ENCODE measurements around the gene ZNF407.

Gene ZNF407

DNA sequence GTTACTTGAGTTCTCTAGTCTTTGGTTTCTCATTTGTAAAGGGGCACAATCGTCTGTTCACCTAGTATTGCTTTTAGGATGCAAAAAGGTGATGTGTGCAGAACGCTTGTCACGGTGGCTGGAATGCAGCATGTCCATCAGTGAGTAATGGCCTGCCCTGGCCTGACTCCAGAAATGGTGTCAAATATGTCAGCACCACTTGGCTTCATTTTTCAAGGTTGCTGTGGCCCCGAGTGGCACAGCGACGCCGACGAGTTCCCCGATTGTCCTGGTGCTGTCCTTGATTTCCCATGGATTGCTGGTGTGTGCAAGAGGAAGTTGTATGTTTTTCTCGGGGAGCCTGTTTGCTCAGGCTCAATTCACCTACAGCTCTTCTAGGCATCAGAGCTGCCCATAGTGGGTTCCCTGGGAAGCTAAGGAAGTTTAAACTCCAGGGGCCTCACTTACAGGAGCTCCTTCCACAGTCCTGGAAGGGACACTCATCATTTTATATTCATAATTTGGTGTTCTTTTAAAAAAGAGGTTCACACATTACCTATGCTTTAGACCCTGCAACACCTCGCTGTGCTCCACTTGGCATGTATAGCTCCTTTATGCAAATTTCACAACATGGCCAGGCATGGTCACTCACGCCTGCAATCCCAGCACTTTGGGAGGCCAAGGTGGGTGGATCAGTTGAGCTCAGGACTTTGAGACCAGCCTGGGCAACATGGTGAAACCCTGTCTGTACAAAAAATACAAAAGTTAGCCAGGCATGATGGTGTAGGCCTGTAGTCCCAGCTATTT is 25.6 kb upstream of the ZNF407 start:
- TF ChIP-seq POLR2A (IDR thresholded peaks at IDR 0.05; ENCODE audit: low read depth, low read length), result no peak
- DNase-seq (ENCODE audit: insufficient read length, low spot score) (no peak), FAIRE-seq (no peak)

GRCh38 chr18:74573053-74573452 is 24.6 kb upstream of the ZNF407 start:
- no peak for DNase-seq (ENCODE audit: insufficient read length, low spot score)
- FAIRE-seq, result no peak
- no peak for TF ChIP-seq POLR2A (IDR thresholded peaks at IDR 0.05; ENCODE audit: low read depth, low read length)

- FAIRE-seq (no peak), DNase-seq (ENCODE audit: insufficient read length, low spot score) (no peak)
- no peak for TF ChIP-seq POLR2A (IDR thresholded peaks at IDR 0.05; ENCODE audit: low read depth, low read length)
Measured at GRCh38 chr18:74574916-74575315, 22.8 kb upstream of the ZNF407 start.

GRCh38 chr18:74577019-74577418 is 20.7 kb upstream of the ZNF407 start:
- TF ChIP-seq POLR2A (IDR thresholded peaks at IDR 0.05; ENCODE audit: low read depth, low read length), result no peak
- DNase-seq (ENCODE audit: insufficient read length, low spot score) (no peak), FAIRE-seq (no peak)

DNA sequence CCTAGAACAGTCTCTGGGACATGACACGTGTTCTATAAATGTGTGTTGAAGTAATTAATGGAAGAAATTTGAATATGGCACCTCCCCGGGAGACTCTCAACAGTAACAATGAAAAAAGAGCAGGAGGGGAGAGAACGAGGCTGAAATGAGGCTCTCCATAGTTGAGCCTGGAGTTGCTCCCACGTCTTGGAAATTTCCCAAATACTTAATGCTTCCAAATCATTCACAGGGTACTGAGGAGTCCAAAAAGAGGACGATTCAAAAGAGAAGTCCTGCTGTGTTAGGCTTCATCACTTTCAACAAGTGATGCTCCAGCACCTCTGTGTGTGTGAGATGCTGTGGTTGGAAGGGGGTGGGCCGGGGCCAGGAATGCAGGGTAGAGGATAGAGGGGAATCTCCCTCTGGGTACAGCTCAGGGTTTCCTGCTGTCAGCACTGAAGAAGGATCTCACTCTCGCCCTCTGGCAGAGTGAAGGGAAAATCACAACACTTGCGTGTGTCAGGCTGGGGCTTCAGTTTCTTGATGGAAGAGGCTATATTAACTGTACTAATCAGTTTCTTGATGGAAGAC is 18.1 kb upstream of the ZNF407 start:
- no peak for TF ChIP-seq POLR2A (IDR thresholded peaks at IDR 0.05; ENCODE audit: low read depth, low read length)
- FAIRE-seq, result no peak

DNA sequence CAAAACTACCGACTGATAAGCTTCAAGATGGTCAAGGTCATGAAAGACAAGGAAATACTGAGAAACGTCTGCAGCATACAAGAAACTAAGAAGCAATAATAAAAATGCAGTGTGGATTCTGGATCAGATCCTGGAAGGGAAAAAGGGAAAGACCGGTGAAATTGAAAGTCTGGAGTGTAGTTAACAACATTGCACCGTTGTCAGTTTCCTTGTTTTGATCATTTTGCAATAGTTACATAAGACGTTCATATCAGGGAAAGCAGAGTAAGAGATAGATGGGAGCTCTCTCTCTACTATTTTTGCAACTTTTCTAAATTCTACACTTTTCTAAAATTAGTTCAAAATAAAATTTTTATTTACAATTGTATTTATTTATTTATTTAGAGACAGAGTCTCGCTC is 15.0 kb upstream of the ZNF407 start:
- DNase-seq (ENCODE audit: insufficient read length, low spot score), result no peak
- TF ChIP-seq POLR2A (IDR thresholded peaks at IDR 0.05; ENCODE audit: low read depth, low read length), result no peak

More for the DNA sequence above, 18.1 kb upstream of the ZNF407 start:
- no peak for DNase-seq (ENCODE audit: insufficient read length, low spot score)

GRCh38 chr18:74587441-74587840 is 10.2 kb upstream of the ZNF407 start:
- FAIRE-seq (no peak), DNase-seq (ENCODE audit: insufficient read length, low spot score) (no peak)
- TF ChIP-seq POLR2A (IDR thresholded peaks at IDR 0.05; ENCODE audit: low read depth, low read length), result no peak

More for the DNA sequence above, 15.0 kb upstream of the ZNF407 start:
- no peak for FAIRE-seq

- FAIRE-seq (no peak), DNase-seq (ENCODE audit: insufficient read length, low spot score) (no peak)
Measured at GRCh38 chr18:74589021-74589420, 8.6 kb upstream of the ZNF407 start.

GRCh38 chr18:74589811-74590210 is 7.9 kb upstream of the ZNF407 start:
- FAIRE-seq (no peak), DNase-seq (ENCODE audit: insufficient read length, low spot score) (no peak)
- TF ChIP-seq POLR2A (IDR thresholded peaks at IDR 0.05; ENCODE audit: low read depth, low read length), result no peak

More at GRCh38 chr18:74589021-74589420, 8.6 kb upstream of the ZNF407 start:
- TF ChIP-seq POLR2A (IDR thresholded peaks at IDR 0.05; ENCODE audit: low read depth, low read length), result no peak

- no peak for TF ChIP-seq POLR2A (IDR thresholded peaks at IDR 0.05; ENCODE audit: low read depth, low read length)
- DNase-seq (ENCODE audit: insufficient read length, low spot score), result no peak
- no peak for FAIRE-seq
Measured at GRCh38 chr18:74590671-74591070, 7.0 kb upstream of the ZNF407 start.

DNA sequence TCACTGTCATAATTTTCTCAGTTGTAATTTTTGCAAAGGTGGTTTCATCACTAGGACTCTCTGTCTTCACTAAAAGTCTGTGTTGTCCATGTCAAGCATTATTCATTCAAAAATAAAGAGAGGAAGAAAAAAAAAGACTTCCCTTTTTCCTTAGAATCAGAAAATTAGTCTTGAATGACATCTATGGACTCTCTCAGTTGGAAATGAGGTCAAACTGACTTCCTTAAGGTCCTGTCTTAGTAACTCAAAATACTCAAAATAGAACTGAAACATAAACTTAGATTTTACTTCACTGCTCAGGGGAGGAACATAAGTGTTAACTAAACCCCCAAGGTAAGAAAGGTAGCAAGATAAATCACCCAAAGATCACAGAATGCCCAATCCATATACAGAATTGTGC is 2.2 kb upstream of the ZNF407 start:
- no peak for DNase-seq (ENCODE audit: insufficient read length, low spot score)
- TF ChIP-seq POLR2A (IDR thresholded peaks at IDR 0.05; ENCODE audit: low read depth, low read length), result no peak
- FAIRE-seq, result no peak

GRCh38 chr18:74597034-74597661 is 522 bp upstream of the ZNF407 start:
- DNase-seq (ENCODE audit: insufficient read length, low spot score), result no peak
- no peak for FAIRE-seq
- no peak for TF ChIP-seq POLR2A (IDR thresholded peaks at IDR 0.05; ENCODE audit: low read depth, low read length)

- no peak for TF ChIP-seq POLR2A (IDR thresholded peaks at IDR 0.05; ENCODE audit: low read depth, low read length)
- DNase-seq (ENCODE audit: insufficient read length, low spot score), result no peak
- FAIRE-seq, result no peak
Measured at GRCh38 chr18:74598350-74599001, 806 bp downstream of the ZNF407 start.

GRCh38 chr18:74604361-74604760 is 6.7 kb downstream of the ZNF407 start:
- no peak for TF ChIP-seq POLR2A (IDR thresholded peaks at IDR 0.05; ENCODE audit: low read depth, low read length)
- DNase-seq (ENCODE audit: insufficient read length, low spot score) (no peak), FAIRE-seq (no peak)

Measured in H54 (cell line).